NCI-H2081 (cell line): ENCODE data around the gene CNEP1R1.

Experiments
- DNase-seq, 2 experiments: peaks; one replicate each; lab custom pipeline; 2025; lab: John Stamatoyannopoulos, UW

Gene CNEP1R1

DNA sequence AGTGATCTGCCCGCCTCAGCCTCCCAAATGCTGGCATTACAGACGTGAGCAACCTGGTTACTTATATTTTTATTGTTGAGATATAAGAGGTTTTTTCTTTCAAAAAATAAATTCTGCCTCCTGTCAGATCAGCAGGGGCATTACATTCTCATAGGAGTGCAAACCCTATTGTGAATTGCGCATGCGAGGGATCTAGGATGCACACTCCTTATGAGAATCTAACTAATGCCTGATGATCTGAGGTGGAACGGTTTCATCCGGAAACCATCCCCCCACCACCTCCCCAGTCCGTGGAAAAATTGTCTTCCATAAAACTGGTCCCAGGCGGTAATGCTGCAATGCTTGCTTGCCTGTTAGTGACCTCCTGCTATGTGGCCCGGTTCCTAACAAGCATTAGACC, 7.5 kb upstream of the CNEP1R1 start:
- no peak for DNase-seq

DNA sequence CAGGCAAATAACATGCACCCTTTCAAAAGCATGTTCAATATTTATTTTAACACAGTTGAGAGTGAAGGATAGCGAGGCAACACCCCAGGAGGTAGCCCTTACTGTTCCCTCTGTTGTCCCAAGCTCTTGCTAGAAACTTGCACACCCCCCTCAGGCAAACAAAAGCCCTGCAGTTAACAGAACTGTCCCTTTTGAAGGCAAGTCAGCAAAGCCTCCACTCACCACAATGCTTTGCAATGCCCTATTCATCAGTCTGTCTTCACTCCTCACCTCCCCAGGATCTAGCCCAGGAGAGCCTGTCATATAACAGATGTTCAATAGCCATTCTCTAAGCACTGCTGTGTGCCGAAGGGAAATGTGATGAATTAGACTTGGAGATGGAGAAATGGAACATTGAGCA, 3.5 kb upstream of the CNEP1R1 start:
- DNase-seq, result no peak

DNA sequence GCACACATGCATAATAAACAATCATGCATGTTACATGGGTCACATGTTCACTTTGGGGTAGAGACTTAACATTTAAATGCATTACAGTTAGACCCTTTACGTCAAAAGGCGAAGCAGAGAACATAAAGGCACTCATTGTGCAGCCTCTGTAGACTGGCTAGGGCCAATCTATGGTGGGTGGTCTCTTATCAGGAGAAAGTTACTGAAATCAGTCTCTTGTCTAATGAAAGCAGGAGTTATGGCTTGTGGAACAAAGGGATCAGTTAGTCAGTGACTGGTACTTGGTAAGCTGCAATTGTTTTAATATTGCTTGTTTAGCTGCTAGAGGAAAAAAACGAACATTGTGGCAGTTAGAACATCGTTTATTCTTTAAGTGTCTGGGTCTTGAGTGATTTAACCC, 1.4 kb upstream of the CNEP1R1 start:
- no peak for DNase-seq

DNA sequence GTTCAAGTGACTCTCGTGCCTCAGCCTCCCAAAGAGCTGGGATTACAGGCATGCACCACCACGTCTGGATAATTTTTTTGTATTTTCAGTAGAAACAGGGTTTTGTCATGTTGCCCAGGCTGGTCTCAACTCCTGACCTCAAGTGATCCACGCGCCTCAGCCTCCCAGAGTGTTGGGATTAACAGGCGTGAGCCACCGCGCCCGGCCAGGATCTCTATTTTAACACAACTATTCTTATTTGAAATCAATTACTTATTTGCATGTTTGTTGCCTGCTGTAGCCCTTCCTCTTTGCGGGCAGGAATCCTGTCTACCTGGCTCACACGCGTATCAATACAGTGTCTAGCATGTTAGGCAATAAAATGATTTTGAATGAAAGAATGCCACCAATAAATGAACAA, 818 bp upstream of the CNEP1R1 start:
- DNase-seq, result no peak

DNA sequence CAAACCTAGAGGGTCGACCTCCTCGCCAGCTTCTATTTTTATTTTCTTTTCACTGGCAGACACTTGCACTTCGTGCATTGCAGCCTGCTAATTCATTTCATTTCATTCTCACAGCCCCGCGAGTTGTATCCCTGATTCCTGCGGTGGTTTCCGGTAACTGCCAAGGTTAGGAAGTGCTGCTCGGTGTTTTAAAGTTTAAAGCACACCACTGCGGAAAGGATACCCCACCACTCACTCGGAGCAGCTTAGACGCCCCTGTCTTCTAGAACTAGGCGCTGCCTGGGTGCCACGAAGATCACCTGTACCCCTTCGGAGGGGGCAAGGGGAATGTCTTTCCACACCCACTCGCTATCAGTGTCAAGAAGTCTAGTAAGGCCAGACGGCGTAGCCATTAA, 509 bp downstream of the CNEP1R1 start:
- DNase-seq, result peak in 1 of 2 experiments; percentile 2

DNA sequence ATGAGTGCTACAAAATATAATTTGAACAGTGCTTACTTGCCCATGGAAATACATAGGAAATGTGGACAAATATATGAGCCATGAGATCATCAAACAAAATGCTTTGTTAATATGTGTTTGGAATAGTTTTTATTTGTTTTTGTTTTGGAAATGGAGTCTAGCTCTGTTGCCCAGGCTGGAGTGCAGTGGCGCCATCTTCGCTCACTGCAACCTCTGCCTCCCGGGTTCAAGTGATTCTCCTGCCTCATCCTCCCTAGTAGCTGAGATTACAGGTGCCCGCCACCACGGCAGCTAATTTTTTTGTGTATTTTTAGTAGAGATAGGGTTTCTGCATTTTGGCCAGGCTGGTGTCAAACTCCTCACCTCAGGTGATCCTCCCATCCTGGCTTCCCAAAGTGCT, 2.8 kb downstream of the CNEP1R1 start:
- no peak for DNase-seq

DNA sequence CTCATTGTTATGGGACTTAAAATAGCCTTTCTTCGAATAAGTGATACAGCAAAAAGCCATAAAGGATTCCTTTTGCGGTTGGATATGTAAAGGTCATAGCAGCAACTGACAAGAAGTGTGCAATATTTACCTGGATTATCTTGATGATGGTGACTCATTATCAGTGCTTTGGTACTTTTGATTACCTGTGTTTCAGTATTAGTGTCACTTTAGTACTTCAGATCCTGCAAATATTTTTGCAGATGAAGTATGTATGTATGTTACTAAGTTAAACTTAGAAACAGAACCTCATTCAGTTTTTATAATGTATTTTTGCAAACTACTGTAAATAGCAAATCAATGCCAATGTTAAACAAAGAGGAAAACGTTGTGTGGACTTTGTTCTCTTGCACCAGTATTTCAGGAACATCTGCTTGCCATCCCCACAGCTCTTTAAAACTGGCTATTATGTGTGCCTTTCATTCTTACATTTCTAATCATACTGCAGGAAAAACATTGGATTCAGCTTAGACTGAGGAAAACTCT, 10.5 kb downstream of the CNEP1R1 start:
- no peak for DNase-seq

DNA sequence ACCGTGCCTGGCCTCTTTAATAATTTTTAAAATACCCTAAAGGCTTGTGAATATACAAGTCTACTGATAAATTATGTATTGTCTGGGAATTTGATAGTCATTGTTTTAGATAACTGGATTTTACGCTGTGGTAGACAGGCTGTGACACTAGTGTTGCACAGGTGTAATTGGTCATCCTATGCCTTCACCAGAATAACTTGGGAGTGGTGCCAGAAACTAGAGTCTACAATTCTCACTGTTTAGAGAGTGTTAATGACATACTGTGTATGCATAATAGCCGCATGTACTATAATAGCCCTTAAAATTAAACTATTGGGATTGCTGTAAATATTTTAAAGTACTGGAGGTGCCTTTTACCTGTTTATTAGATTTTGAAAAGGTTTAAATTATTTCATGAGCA, 11.4 kb downstream of the CNEP1R1 start:
- peak; percentile 38 to 86 for DNase-seq

DNA sequence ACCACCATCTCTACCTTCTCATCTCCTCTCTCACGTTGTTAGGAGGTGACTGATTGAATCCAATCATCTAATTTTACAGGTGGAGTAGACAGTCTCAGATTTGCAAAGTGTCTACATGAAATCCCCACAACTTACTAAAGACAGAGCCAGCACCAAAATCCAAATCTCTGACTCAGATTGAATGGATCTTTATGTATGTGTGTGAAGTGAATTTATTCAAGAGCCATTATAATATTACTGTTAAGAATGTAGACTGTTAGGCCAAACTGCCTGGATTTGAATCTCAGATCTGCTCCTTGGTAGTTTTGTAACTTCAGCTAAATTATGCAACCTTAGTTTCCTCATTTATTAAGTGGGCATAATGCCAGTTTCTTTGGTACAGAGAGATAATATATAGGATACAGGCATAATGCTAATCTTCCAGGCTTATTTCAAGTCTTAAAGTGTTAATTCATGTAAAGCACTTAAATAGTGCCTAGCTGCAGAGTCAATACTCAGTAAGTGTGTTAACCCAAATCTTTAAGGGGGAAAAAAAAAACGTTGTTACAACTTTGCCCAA, 12.7 kb downstream of the CNEP1R1 start:
- no peak for DNase-seq

DNA sequence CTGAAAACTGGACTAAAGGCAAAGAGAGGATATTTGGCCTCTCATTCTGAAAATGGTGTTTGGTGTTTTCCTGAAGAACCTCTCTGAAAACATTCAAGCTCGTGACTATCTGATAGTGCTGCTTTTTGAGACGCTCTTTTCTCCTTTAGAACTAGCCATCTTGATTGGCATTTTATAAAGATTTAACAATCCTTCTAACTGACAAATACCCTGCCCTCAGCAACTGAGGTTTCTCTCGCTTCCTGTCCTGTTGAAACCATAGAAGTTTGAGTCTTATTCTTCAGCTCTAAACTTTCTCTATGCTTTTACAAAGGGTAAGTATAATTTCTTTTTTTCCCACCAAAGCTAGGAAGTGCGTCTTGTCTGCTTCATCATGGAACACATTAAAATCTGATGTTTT, 13.3 kb downstream of the CNEP1R1 start:
- DNase-seq, result no peak

DNA sequence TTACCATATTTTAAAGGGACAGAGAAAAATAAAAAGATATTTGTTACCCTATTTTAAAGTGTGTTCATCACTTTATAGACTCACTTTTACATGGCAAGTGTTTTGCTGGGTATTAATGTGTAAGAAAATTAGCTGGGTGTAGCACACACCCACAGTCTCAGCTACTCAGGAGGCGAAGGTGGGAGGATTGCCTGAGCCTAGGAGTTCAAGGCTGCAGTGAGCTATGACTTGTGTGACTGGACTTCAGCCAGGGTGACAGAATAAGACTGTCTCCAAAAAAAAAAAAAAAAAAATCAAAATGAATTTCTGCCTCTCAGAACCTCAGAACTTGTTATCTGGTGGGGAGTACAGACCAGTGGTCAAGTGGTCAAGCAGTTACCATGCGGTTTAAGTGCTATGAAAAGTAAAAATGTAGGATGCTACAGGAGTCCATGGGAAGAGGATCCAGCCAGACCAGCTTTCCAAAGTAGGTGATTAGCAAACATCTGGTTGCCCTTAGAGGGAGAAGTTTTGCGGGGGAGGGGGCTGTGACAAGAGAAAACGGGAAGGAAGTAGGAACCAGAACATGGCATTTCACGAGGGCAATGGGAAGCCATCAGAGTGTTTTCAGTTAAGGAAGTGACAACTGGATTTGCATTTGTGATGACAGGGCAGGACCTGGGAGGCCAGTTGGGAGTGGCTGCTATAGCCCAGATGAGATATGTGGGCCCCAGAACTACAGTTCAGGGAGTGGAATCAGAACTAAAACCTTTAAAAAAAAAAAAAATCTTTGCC, 13.9 kb downstream of the CNEP1R1 start:
- DNase-seq, result no peak

DNA sequence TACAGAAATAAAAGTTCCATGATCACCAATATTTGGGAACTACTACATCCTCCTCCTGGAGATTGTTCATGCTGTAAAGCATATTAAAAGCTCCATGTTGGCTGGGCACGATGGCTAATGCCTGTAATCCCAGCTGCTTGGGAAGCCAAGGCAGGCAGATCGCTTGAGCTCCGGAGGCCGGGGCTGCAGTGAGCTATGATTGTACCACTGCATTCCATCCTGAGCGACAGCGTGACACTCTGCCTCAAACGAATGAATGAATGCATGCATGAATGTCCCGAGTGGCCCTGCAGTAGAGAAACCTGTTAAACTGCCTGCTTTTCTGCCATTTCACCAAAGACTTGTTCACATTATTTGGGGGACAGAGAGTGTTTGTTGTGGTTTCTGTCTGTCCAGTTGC, 15.0 kb downstream of the CNEP1R1 start:
- DNase-seq, result no peak

DNA sequence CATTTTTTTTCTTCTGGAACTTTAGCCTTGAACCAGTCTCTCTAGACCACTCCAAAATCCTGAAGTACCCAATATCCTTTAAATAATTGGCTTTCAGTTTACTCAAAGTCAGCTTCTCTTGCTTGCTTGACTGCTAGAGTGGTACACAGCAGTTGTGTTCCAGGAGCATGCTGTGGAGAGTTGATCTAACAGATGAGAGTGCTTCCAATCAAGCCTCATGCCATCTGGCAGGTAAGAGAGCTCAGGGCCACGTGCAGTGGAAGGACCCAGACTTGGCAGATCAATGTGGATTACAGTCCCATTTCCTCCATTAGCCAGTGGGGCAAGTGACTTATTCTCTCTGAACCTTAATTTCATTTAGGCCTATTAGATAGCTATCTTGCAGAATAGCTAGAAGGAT, 15.7 kb downstream of the CNEP1R1 start:
- no peak for DNase-seq

DNA sequence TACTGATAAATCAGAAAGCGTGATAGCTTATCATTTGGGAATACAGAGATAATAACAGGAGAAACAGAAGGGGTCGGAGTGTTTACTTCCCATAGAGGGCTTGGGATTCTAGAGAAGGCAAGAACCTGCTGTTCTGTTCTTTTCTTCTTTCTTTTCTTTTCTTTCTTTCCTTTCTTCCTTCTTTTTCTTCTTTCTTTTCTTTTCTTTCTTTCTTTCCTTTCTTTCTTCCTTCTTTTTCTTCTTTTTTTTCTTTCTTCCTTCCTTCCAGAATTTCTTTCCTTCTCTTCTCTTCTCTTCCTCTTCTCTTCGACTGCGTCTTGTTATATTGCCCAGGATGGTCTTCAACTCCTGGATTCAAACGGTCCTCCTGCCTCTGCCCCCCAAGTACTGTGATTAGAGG, 18.3 kb downstream of the CNEP1R1 start:
- DNase-seq, result no peak

DNA sequence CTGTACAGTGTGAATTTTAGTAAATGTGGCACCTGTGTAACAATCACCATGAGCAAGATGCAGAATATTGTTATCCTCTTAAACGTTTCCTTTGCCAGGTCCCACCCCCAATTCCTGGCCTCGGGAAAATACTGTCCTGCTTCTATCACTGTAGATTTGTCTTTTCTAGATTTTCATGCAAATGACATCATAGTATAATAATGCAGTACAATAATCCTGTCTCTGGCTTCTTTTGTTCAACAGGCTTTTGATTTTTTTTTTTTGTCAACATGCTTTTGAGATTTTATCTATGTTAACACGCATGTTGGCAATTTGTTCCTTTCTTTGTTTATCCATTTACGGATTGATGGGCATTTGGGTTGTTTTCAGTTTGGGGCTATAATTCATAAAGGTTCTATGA, 20.4 kb downstream of the CNEP1R1 start:
- no peak for DNase-seq

DNA sequence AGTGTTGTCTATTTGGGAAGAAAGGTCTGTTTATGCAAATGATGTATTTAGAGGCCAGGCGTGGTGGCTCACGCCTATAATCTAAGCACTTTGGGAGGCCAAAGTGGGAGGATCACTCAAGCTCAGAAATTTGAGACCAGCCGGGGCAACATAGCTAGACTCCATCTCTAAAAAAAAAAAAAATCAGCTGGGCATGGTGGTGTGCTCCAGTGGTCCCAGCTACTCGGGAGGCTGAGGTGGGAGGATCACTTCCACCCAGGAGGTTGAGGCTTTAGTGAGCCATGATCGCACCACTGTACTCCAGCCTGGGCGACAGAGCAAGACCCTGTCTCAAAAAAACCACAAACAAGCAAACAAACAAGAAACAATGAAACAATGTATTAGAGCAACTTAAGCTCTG, 21.8 kb downstream of the CNEP1R1 start:
- no peak for DNase-seq

DNA sequence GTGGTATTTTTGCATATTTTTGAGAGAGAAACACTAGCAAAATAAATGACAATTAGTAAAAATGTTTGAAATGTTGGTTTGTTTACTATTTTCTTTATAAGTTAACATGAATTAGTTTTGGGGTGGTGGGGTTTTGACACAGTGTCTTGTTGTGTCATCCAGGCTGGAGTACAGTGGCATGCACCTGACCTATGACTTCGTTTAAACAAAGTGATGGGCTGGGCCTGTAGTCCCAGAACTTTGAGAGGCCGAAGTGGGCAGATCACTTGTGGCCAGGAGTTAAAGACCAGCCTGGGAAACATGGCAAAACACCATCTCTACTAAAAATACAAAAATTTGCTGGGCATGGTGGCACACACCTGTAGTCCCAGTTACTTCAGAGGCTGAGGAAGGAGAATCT, 22.8 kb downstream of the CNEP1R1 start:
- DNase-seq, result no peak

DNA sequence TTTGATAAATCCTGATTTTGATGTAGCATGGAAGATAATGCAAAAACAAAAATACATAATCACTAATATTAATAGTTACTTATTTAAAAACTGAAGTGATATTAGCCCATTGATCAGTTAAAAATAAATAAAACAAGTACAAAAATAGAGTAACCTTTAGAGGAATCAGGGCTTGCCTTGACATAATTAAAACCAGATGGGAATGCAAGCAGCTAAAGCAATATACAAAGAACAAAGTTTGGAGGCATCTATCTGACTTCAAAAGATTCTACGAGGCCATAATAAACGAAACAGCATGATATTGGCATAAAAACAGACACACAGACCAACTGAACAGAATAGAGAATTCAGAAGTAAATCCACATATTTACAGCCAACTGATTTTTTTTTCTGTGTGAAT, 25.8 kb downstream of the CNEP1R1 start:
- DNase-seq, result no peak

DNA sequence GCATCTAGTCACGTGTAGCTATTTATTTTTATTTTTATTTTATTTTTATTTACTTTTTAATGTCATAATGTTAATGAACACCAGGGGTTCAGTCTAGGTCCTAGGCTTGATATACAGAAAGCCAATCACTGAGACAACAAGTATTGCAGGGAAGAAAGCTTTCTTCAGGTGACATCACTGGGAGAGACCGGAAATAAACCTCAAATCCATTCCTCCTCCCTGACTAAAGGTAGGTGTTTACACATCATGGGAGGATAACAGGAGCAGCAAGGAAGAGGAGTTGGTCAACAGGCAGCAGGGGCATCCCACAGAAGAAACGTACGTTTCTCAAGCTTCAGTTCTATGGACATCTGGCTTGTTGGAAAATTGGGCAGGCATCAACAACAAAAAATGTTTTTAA, 31.2 kb downstream of the CNEP1R1 start:
- no peak for DNase-seq

DNA sequence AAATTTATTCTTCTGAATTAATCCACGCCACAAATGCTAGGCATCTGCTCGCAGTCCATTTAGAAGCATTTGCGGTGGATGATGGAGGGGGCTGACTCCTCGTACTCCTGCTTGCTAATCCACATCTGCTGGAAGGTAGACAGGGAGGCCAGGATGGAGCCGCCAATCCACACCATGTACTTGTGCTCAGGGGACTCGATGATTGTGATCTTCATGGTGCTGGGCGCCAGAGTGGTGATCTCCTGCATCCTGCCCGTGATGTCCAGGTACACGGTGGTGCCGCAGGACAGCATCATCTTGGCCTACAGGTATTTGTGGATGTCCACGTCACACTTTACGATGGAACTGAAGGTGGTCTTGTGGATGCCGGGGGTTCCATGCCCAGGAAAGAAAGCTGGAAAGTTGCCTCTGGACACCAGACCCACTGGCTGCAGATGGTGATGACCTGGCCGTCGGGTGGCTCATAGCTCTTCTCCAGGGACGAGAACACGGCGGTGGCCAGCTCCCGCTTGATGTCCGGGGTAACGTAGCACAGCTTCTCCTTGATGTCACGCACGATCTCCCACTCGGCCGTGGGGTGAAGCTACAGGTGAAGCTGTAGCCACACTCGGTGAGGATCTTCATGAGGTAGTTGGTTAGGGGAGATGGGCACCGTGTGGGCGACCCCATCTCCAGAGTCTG, 33.2 kb downstream of the CNEP1R1 start:
- no peak for DNase-seq

DNA sequence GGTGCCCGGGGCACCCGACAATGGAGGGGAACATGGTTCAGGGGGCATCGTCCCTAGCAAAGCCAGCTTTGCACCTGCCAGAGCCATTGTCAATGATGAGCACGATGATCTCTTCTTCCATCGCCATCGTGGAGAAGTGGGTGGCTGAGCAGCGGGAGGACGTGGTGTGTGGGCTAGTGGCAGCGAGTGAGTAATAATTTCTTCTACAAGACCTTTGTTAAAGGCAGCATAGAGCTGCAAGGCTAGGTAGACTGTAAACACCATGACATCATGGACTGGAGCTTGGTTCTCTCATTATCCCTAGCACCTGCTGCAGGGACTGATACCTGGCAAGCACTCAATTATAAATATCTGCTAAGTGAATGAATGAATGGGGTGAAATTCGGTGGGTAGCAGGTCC, 34.1 kb downstream of the CNEP1R1 start:
- no peak for DNase-seq

DNA sequence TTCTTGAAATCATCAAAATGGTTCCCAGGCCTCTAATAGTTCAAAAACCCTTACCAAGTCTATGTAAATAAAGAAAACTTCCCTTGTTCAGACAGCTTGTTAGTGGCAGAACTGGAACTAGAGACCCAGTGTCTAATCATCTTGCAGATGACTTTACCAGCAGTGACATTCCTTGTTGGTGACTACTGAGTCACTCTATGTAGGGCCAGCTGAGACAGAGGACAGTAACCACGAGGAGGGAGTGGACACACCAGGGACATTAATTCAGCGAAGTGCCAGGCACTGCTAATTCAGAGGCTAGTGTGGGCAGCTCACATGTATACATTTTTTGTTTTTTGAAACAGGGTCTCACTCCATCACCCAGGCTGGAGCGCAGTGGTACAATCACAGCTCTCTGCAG, 34.6 kb downstream of the CNEP1R1 start:
- DNase-seq, result no peak

DNA sequence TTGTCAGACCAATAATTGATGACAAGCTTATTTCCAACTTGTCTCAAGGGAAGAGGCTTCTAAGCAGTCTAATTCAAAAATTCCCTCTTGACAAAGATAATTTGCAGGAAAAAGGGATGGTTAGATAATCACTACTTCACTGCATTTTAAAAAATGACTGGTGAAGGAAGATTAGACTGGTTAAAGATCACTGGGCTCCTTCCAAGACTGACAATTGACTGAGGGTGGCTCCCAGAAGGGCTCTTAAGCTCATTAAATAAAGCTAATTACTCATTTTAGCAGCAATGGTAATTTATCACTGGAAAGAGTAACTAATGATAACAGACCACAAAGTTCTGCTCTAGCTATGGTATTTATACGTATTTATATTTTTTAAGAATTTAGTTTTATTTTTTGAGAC, 36.3 kb downstream of the CNEP1R1 start:
- DNase-seq, result no peak
